Erythroblast (primary cell): Measurements from ENCODE around the gene NPAS2.

Source experiments
- GATA1 ChIP-seq: IDR thresholded peaks from 2 replicates; pipeline ENCODE4 v1.6.1; 2011; ENCODE audit warnings: low read depth, mild to moderate bottlenecking, control low read depth, low read length, moderate library complexity
- POLR2A ChIP-seq: IDR thresholded peaks from 2 replicates; pipeline ENCODE4 v1.6.1; 2011; ENCODE audit warnings: mild to moderate bottlenecking, low read length

DNA sequence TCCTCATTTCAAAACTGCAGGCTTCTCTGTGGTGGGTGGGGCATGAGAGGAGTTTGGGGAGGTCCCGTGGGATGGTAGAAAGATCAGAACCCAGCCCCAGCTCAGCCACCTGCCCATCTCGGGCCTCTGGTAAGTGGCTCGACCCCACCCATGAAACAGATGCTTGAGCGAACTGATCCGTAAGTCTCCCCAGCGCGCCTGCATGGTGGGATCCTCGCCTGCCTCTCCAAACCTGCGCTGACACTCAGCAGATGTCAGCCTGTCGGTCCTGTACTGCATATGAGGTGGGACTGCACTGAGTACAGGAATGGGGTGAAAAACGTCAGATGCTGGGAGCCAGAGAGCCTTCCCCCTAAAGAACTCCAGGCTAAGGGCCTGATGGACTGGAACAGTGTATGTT lies 166.2 kb downstream of the NPAS2 start:
- TF ChIP-seq POLR2A, result no peak
- TF ChIP-seq GATA1, result no peak
